H1 (cell line): ENCODE data around the gene TUBB8. TPM values are rescaled to one million over a fixed set of nuclear protein-coding genes. Genes with fewer than 3 reads are reported as not detected.

ENCODE experiments used
- GTF2F1 ChIP-seq: IDR thresholded peaks from 2 replicates; pipeline ENCODE4 v1.6.1; 2012; ENCODE audit warnings: low read depth, low read length, improper control_type of control experiment, borderline replicate concordance
- POLR2AphosphoS5 ChIP-seq: IDR thresholded peaks from 2 replicates; pipeline ENCODE4 v1.6.1; 2011; ENCODE audit warnings: low read depth, low read length
- RFX5 ChIP-seq: IDR thresholded peaks from 2 replicates; pipeline ENCODE4 v1.6.1; 2011; ENCODE audit warnings: low read depth, low read length, improper control_type of control experiment, borderline replicate concordance
- SIRT6 ChIP-seq: IDR thresholded peaks from one replicate; pipeline ENCODE4 v1.7.1; 2012; ENCODE audit warnings: low read length, inconsistent platforms
- TAF7 ChIP-seq: optimal IDR thresholded peaks from 2 replicates; pipeline ENCODE3; 2011; ENCODE audit warnings: low read depth, mild to moderate bottlenecking, inconsistent platforms, low read length, moderate library complexity, borderline replicate concordance
- polyA plus RNA-seq, 7 experiments: library from polyadenylated mRNA; depleted of rRNA in 3 of 7; stranded (reverse) in 5 of 7; unstranded in 2 of 7; fragments of >200 nt in 5 of 7; fragments of 200-250 nt in 2 of 7; gene quantifications; 1 replicate in 5 of 7; 2 replicates in 1 of 7; 4 replicates in 1 of 7; pipeline versions ENCODE4 v1.2.1 to v1.2.3, GENCODE V29; 2011 to 2013; ENCODE audit warnings: missing spikeins in 2 of 7, mixed read lengths in 2 of 7
- total RNA-seq: library from RNA; stranded (reverse); fragmentation: NEBNext Ultra II Directional; extraction: Animal tissue kit (Norgen Biotek cat#: 25700); gene quantifications from 2 replicates; pipeline ENCODE4 v1.2.1, GENCODE V29; 2021

The TUBB8 gene
- total and polyA plus RNA-seq, 2 of the 8 experiments (the other 6 are each of a cell fraction or from before 2014, with no cell fraction given) = 1.4 to 1.5 TPM

DNA sequence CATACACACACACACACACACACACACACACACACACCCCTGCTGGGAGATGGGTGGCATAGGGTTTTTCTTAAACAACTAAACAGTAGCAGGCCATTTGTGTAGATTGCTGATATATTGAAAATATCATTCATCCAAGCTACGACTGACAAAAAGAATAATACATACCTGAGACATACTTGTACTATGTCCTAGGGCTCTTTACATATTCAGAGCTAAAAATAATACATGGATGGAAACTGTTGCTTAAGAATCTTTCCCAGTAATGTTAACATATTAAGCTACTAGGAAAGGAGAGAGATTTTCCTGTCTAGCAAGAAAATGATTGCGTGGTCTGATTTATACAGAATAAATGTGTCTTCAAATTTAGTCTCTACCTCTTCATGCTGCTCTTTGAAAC, 40.2 kb upstream of the TUBB8 start (continued):
- TF ChIP-seq RFX5 = no peak
- TF ChIP-seq GTF2F1 = no peak
- TF ChIP-seq POLR2AphosphoS5 = no peak
- no peak for TF ChIP-seq TAF7
- no peak for TF ChIP-seq SIRT6
